Stimulated activated naive CD8-positive, alpha-beta T cell treated with anti-CD3 and anti-CD28 coated beads, Interleukin-15, amount 100 ng/mL, for 72 hours (primary cell): ENCODE measurements around the gene OR10A4.
A peak's percentile ranks its signal among the peaks of the same experiment; 100 is the strongest.
"Not testable (repeated sequence)": the region's sequence is repeated elsewhere in the genome, so short reads cannot be mapped to it uniquely, and the experiment has no call there.

Experiments
- ATAC-seq: fragments of 150-1000 bp; cut with Tn5 transposase; 2 replicates; pipeline ENCODE4 v1.10.0; 2021; ENCODE audit warnings: mild to moderate bottlenecking, moderate library complexity
- DNase-seq, 2 donors: peaks; one replicate each; pipeline ENCODE4 v3.0.0; 2021 to 2022
- H3K27ac Mint-ChIP-seq, 2 donors: one replicate each; pipeline ENCODE4 v1.8.0; 2022; ENCODE audit warnings: mild to moderate bottlenecking in 2 of 2, mixed read lengths in 2 of 2, moderate library complexity in 2 of 2
- H3K27me3 Mint-ChIP-seq: one replicate; pipeline ENCODE4 v1.8.0; 2022; ENCODE audit warnings: mixed read lengths
- H3K4me1 Mint-ChIP-seq: one replicate; pipeline ENCODE4 v1.8.0; 2022; ENCODE audit warnings: mild to moderate bottlenecking, mixed read lengths
- H3K4me3 Mint-ChIP-seq, 2 donors: one replicate each; pipeline ENCODE4 v1.8.0; 2022; ENCODE audit warnings: mild to moderate bottlenecking in 2 of 2, mixed read lengths in 2 of 2, moderate library complexity in 1 of 2
- H3K9me3 Mint-ChIP-seq, 2 donors: one replicate each; pipeline ENCODE4 v1.8.0; 2022; ENCODE audit warnings: mixed read lengths in 2 of 2

OR10A4 gene

GRCh38 chr11:6876914-6877313 is 489 bp downstream of the OR10A4 start:
- Mint-ChIP-seq H3K27ac (no peak overlapping the region), H3K27me3 (peaks cover 17% of the 10 kb centered on the region), H3K4me1 (no peaks in the 10 kb centered on the region), H3K4me3 (no peak overlapping the region), H3K9me3 (peaks cover 0 to 5% of the 10 kb centered on the region in 2 donors)
- no peak for DNase-seq
- no peak for ATAC-seq

GRCh38 chr11:6882751-6883150 is 6.3 kb downstream of the OR10A4 start:
- Mint-ChIP-seq H3K27me3 (peaks cover 37% of the 10 kb centered on the region), H3K4me3 (no peak overlapping the region), H3K4me1 (no peaks in the 10 kb centered on the region), H3K27ac (no peak overlapping the region), H3K9me3 (no peaks in the 10 kb centered on the region)
- DNase-seq (no peak), ATAC-seq (no peak)

GRCh38 chr11:6887711-6888110 is 11.3 kb downstream of the OR10A4 start:
- ATAC-seq, H3K4me1 Mint-ChIP-seq, H3K27ac Mint-ChIP-seq, H3K9me3 Mint-ChIP-seq, DNase-seq, H3K4me3 Mint-ChIP-seq: not testable (repeated sequence)
- peaks cover 47% of the 10 kb centered on the region for H3K27me3 Mint-ChIP-seq

GRCh38 chr11:6888830-6889229 is 12.4 kb downstream of the OR10A4 start:
- Mint-ChIP-seq H3K9me3 (no peaks in the 10 kb centered on the region), H3K27me3 (peaks cover 38% of the 10 kb centered on the region), H3K4me1 (no peaks in the 10 kb centered on the region), H3K27ac (no peak overlapping the region), H3K4me3 (no peak overlapping the region)
- no peak for ATAC-seq
- no peak for DNase-seq

- Mint-ChIP-seq H3K27me3 (peaks cover 36% of the 10 kb centered on the region), H3K4me1 (no peaks in the 10 kb centered on the region), H3K9me3 (no peaks in the 10 kb centered on the region), H3K27ac (no peak overlapping the region), H3K4me3 (no peak overlapping the region)
- DNase-seq (no peak), ATAC-seq (no peak)
Observed at GRCh38 chr11:6889835-6890234, 13.4 kb downstream of the OR10A4 start.

- ATAC-seq (no peak), DNase-seq (no peak)
- Mint-ChIP-seq H3K27ac (no peak within 1 kb of the TSS), H3K4me1 (no peaks in the 10 kb centered on the region), H3K9me3 (no peaks in the 10 kb centered on the region), H3K27me3 (peaks cover 38% of the 10 kb centered on the region), H3K4me3 (no peak within 1 kb of the TSS)
Observed at GRCh38 chr11:6892400-6892799, 16.0 kb downstream of the OR10A4 start, which contains the start of gene OR2D2. OR2D2 (minus strand) TSS chr11:6892500; CDS start chr11:6892500, 0 bp downstream.

GRCh38 chr11:6894097-6894496 is 17.7 kb downstream of the OR10A4 start:
- H3K9me3 Mint-ChIP-seq, result no peaks in the 10 kb centered on the region
- no peak overlapping the region for H3K27ac Mint-ChIP-seq
- H3K4me1 Mint-ChIP-seq, result no peaks in the 10 kb centered on the region
- H3K4me3 Mint-ChIP-seq, result no peak overlapping the region
- H3K27me3 Mint-ChIP-seq, result peaks cover 46% of the 10 kb centered on the region
- DNase-seq (no peak), ATAC-seq (no peak)

GRCh38 chr11:6895010-6895409 is 18.6 kb downstream of the OR10A4 start:
- H3K4me3 Mint-ChIP-seq, result no peak overlapping the region
- H3K27me3 Mint-ChIP-seq, result peaks cover 47% of the 10 kb centered on the region
- H3K4me1 Mint-ChIP-seq, result no peaks in the 10 kb centered on the region
- no peak for DNase-seq
- peak; percentile 95 for ATAC-seq
- no peak overlapping the region for H3K27ac Mint-ChIP-seq
- no peaks in the 10 kb centered on the region for H3K9me3 Mint-ChIP-seq

GRCh38 chr11:6898911-6899310 is 22.5 kb downstream of the OR10A4 start:
- H3K4me3 Mint-ChIP-seq, result no peak overlapping the region
- H3K9me3 Mint-ChIP-seq, result no peaks in the 10 kb centered on the region
- no peaks in the 10 kb centered on the region for H3K4me1 Mint-ChIP-seq
- DNase-seq (no peak), ATAC-seq (no peak)
- no peak overlapping the region for H3K27ac Mint-ChIP-seq
- H3K27me3 Mint-ChIP-seq, result peaks cover 42% of the 10 kb centered on the region

GRCh38 chr11:6900327-6900999 is 24.0 kb downstream of the OR10A4 start:
- ATAC-seq (no peak), DNase-seq (no peak)
- no peak overlapping the region for H3K27ac Mint-ChIP-seq

GRCh38 chr11:6904804-6905203 is 28.4 kb downstream of the OR10A4 start:
- not testable (repeated sequence) for DNase-seq, H3K9me3 Mint-ChIP-seq, H3K4me1 Mint-ChIP-seq, H3K4me3 Mint-ChIP-seq, H3K27ac Mint-ChIP-seq, ATAC-seq
- peaks cover 19% of the 10 kb centered on the region for H3K27me3 Mint-ChIP-seq

More at GRCh38 chr11:6900327-6900999, 24.0 kb downstream of the OR10A4 start:
- H3K4me1 Mint-ChIP-seq, result no peaks in the 10 kb centered on the region
- H3K27me3 Mint-ChIP-seq, result peaks cover 33% of the 10 kb centered on the region
- H3K4me3 Mint-ChIP-seq, result no peak overlapping the region
- peaks cover 0 to under 1% of the 10 kb centered on the region in 2 donors for H3K9me3 Mint-ChIP-seq

GRCh38 chr11:6911378-6911777 is 35.0 kb downstream of the OR10A4 start:
- no peak overlapping the region for H3K4me3 Mint-ChIP-seq
- DNase-seq (no peak), ATAC-seq (no peak)
- H3K27me3 Mint-ChIP-seq, result no peaks in the 10 kb centered on the region
- no peak overlapping the region for H3K27ac Mint-ChIP-seq
- H3K9me3 Mint-ChIP-seq, result no peaks in the 10 kb centered on the region
- H3K4me1 Mint-ChIP-seq, result no peaks in the 10 kb centered on the region

GRCh38 chr11:6911948-6912347 is 35.5 kb downstream of the OR10A4 start:
- no peak overlapping the region for H3K4me3 Mint-ChIP-seq
- ATAC-seq (no peak), DNase-seq (no peak)

GRCh38 chr11:6919698-6920097 is 43.3 kb downstream of the OR10A4 start:
- ATAC-seq, result no peak
- no peak overlapping the region for H3K27ac Mint-ChIP-seq
- no peak for DNase-seq
- no peaks in the 10 kb centered on the region for H3K9me3 Mint-ChIP-seq
- H3K4me3 Mint-ChIP-seq, result no peak overlapping the region
- H3K27me3 Mint-ChIP-seq, result peaks cover 37% of the 10 kb centered on the region
- H3K4me1 Mint-ChIP-seq, result no peaks in the 10 kb centered on the region

More at GRCh38 chr11:6911948-6912347, 35.5 kb downstream of the OR10A4 start:
- Mint-ChIP-seq H3K27me3 (no peaks in the 10 kb centered on the region), H3K9me3 (no peaks in the 10 kb centered on the region), H3K4me1 (no peaks in the 10 kb centered on the region), H3K27ac (no peak overlapping the region)

- ATAC-seq, result no peak
- H3K27ac Mint-ChIP-seq, result no peak within 1 kb of the TSS
- DNase-seq, result no peak
- no peaks in the 10 kb centered on the region for H3K9me3 Mint-ChIP-seq
- peaks cover 2% of the 10 kb centered on the region for H3K4me1 Mint-ChIP-seq
- no peak within 1 kb of the TSS for H3K4me3 Mint-ChIP-seq
- H3K27me3 Mint-ChIP-seq, result peaks cover 47% of the 10 kb centered on the region
Observed at GRCh38 chr11:6920702-6921101, 44.3 kb downstream of the OR10A4 start, which contains the start of gene OR2D3. OR2D3 (plus strand) TSS chr11:6921002; CDS start chr11:6921002, 0 bp downstream.

- ATAC-seq, result no peak
- peaks cover 74% of the 10 kb centered on the region for H3K27me3 Mint-ChIP-seq
- H3K9me3 Mint-ChIP-seq, result no peaks in the 10 kb centered on the region
- H3K4me1 Mint-ChIP-seq, result peaks cover 24% of the 10 kb centered on the region
- DNase-seq, result no peak
- H3K27ac Mint-ChIP-seq, result no peak overlapping the region
- H3K4me3 Mint-ChIP-seq, result no peak overlapping the region
Observed at GRCh38 chr11:6925007-6925577, 48.7 kb downstream of the OR10A4 start.
